RWPE2 (cell line): ENCODE results near the gene NR2F1-AS1.

Experiments
- ATAC-seq: fragments of 200-7000 bp; cut with Tn5 transposase; 3 replicates; pipeline ENCODE4 v1.9.1; 2021; ENCODE audit warnings: low read depth
- DNase-seq: peaks from one replicate; pipeline ENCODE4 v3.0.0-alpha.2; 2020; ENCODE audit warnings: low spot score
- H3K27ac ChIP-seq: fragments of 450-650 bp; 2 replicates; pipeline ENCODE4 v1.5.1; 2017; ENCODE audit warnings: mild to moderate bottlenecking; ENCODE audit not compliant: poor library complexity, severe bottlenecking
- H3K27me3 ChIP-seq: fragments of 250-450 bp; sonication (Bioruptor Pico); 2 replicates; pipeline ENCODE4 v1.5.1; 2021; ENCODE audit warnings: mild to moderate bottlenecking, moderate library complexity; ENCODE audit not compliant: insufficient read depth, poor library complexity, severe bottlenecking
- H3K36me3 ChIP-seq: fragments of 250-450 bp; sonication (Bioruptor Pico); 2 replicates; pipeline ENCODE4 v1.5.1; 2020; ENCODE audit warnings: low read depth, mild to moderate bottlenecking, moderate library complexity
- H3K4me1 ChIP-seq: fragments of 250-450 bp; sonication (Bioruptor Pico); 2 replicates; pipeline ENCODE4 v1.5.1; 2021; ENCODE audit warnings: mild to moderate bottlenecking, moderate library complexity; ENCODE audit not compliant: insufficient read depth, poor library complexity, severe bottlenecking
- H3K4me3 ChIP-seq: fragments of 250-450 bp; sonication (Bioruptor Pico); 2 replicates; pipeline ENCODE4 v1.5.1; 2021; ENCODE audit warnings: mild to moderate bottlenecking, moderate library complexity; ENCODE audit not compliant: severe bottlenecking
- H3K9me3 ChIP-seq: fragments of 250-450 bp; sonication (Bioruptor Pico); 2 replicates; pipeline ENCODE4 v1.5.1; 2021; ENCODE audit warnings: mild to moderate bottlenecking, moderate library complexity; ENCODE audit not compliant: severe bottlenecking
- TF ChIP-seq, protein P1 (sequence below): fragments of 450-650 bp; IDR thresholded peaks from one replicate; pipeline ENCODE4 v1.5.1; 2017; ENCODE audit warnings: mild to moderate bottlenecking, moderate library complexity; ENCODE audit not compliant: poor library complexity, severe bottlenecking

NR2F1-AS1 gene

DNA sequence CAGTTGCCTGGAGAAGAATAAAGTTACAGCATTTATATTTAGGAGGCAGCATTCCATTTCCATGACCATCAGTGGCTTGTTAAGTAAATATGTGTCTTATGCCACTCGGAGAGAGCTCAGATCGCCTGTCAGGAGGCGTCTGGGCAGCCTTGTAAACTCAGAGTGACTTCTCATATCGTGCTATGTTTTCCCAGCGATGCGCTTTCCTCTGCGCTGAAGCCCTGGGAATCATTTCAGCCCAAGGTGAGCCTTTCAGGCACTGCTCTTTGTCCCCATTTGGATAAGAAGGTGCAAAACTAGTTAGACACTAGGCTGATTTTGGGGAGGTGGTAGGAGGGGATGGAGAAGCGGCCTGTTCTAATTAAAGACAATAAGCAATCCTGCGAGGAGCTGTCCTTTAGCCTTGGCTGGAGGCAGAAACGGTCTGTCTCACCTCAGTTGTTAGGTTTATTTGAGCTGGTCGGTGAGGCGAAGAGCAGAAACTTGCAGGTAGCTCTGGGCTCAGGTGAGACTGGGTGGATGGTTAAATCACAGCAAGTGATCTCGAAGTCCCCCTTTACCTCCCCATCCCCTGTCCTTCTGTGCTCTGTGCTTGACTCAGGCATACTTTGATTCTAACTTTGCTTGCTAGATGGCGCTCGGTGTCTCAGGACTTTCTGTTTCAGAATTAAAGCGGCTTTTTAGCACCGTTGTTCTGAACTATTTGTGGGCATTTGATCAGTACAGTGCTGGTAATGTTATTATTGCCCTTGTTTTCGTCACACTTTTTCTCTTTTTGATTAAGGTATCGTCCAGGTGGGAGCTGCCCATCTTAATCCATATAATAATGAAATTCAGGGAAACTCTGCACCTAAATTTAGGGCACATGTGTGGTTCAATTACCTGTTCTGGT, 26.6 kb upstream of the NR2F1-AS1 start:
- DNase-seq (no peak), ATAC-seq (peak; percentile 65)
- no peak overlapping the region for H3K27ac ChIP-seq
- no peaks in the 10 kb centered on the region for H3K9me3 ChIP-seq
- no peaks in the 10 kb centered on the region for H3K4me1 ChIP-seq
- no peak overlapping the region for H3K4me3 ChIP-seq
- TF ChIP-seq, protein P1, sequence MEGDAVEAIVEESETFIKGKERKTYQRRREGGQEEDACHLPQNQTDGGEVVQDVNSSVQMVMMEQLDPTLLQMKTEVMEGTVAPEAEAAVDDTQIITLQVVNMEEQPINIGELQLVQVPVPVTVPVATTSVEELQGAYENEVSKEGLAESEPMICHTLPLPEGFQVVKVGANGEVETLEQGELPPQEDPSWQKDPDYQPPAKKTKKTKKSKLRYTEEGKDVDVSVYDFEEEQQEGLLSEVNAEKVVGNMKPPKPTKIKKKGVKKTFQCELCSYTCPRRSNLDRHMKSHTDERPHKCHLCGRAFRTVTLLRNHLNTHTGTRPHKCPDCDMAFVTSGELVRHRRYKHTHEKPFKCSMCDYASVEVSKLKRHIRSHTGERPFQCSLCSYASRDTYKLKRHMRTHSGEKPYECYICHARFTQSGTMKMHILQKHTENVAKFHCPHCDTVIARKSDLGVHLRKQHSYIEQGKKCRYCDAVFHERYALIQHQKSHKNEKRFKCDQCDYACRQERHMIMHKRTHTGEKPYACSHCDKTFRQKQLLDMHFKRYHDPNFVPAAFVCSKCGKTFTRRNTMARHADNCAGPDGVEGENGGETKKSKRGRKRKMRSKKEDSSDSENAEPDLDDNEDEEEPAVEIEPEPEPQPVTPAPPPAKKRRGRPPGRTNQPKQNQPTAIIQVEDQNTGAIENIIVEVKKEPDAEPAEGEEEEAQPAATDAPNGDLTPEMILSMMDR = peak; percentile 85
- H3K36me3 ChIP-seq = no peaks in the 10 kb centered on the region
- peaks cover 95% of the 10 kb centered on the region for H3K27me3 ChIP-seq

DNA sequence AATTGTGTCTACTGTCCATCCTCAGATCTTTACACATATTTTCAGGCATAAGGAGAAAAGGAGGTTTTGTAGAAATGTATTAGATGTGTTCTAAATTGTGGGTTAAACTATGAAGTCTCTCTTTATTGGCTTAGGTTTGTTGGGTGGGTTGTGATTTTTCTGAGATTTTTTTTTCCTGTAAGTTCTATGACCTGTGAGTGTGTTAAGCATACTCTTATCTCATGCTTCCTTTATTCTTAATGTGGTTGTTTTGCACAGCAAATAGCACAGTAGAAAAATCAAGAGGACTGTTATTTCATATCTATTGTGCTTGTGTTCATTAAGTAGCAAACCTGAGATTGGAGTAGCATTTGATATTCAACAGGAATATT, 25.3 kb upstream of the NR2F1-AS1 start:
- Histone ChIP-seq H3K4me3 (no peak overlapping the region), H3K36me3 (no peaks in the 10 kb centered on the region), H3K27ac (no peak overlapping the region), H3K9me3 (no peaks in the 10 kb centered on the region), H3K27me3 (peaks cover 91% of the 10 kb centered on the region), H3K4me1 (no peaks in the 10 kb centered on the region)
- ATAC-seq (no peak), DNase-seq (no peak)
- TF ChIP-seq, protein P1 = no peak

DNA sequence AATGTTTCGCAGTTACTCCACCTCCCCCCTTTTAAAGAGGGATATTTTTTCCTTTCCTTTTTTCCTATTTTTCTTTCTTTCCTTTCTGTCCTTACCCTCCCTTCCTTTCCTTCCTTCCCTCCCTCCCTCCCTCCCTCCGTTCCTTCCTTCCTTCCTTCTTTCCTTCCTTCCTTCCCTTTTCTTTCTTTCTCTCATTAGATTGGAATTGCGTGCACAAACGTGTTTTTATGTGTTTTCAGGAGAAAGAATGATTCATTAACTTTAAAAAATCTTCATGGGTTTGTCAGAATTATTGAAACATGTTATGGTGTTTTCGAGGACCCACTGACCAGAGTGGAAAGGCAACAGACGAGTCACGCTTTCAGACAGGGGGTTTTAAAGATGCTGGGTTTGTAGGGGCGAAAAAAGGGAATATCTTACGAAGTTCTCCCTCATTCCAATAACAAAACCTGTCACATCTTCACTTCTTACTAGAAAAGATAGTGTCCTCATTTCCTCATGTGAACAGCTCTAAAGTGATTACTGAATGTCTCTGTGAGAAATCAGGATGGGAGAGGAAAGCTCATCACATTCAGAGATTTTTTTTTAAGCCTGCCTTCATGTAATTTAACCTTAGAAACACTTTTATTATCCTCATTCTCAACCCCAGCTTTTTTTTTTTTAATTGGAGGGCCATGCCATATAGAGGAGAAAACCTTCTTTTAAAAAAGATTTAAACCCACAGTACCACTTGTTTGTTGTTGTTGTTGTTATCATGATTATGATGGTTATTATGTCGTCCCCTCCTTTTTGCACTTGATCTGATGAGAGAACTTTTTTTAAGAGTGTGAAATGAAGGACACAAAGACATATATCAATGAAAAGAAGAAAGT, 23.9 kb upstream of the NR2F1-AS1 start:
- Histone ChIP-seq H3K9me3 (no peaks in the 10 kb centered on the region), H3K27me3 (peaks cover 82% of the 10 kb centered on the region), H3K36me3 (no peaks in the 10 kb centered on the region), H3K4me1 (no peaks in the 10 kb centered on the region), H3K27ac (no peak overlapping the region), H3K4me3 (no peak overlapping the region)
- ATAC-seq (no peak), DNase-seq (no peak)
- TF ChIP-seq, protein P1 = no peak

DNA sequence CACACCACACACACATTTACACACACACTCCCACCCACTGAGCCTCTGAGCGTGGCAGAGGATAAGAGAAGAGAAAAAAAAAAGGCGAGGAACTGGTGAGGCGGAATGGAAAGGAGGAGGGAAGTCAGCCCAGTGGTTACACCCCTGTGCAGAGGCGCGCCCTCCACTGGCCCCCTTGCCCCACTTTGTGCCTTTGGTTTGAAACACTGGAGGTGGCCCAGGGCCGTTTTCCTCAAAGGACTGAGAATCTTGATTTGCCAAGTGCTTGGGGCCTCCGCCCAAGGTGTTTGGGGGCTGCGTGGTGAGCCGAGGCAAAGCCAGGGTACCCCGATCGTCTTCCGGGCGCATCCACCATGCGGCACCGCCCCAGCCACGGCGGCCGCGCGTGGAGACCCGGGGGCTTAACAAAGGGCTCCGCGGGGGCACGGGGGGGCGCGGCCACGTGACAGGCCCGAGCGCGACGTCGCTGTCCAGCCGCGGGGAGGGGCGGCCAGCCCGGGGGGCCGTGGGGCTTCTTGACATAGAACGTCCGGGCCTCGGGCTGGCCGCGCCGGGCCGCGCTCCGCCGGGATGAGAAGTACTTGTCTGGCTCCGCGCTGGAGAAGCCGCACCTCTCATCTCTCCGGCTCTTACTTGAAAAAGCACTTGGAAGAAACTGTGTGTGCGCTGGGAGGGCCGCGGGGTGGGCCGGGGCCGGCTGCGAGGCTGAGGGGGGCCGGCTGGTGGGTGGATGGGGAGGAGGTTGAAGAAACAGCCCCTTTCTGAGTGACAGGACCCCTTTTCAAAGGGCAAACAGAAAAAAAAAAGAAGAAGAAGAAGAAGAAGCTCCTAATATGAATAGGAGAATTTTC, 23.0 kb upstream of the NR2F1-AS1 start:
- no peak overlapping the region for H3K4me3 ChIP-seq
- H3K27me3 ChIP-seq = peaks cover 73% of the 10 kb centered on the region
- H3K9me3 ChIP-seq = no peaks in the 10 kb centered on the region
- H3K36me3 ChIP-seq = no peaks in the 10 kb centered on the region
- no peaks in the 10 kb centered on the region for H3K4me1 ChIP-seq
- H3K27ac ChIP-seq = no peak overlapping the region
- DNase-seq (no peak), ATAC-seq (no peak)
- TF ChIP-seq, protein P1 = no peak
